HG03039 (cell line): ENCODE measurements around the gene CTSE.

Experiments
- ATAC-seq: cut with Tn5 transposase; IDR thresholded peaks from one replicate; pipeline ENCODE4 v1.9.1; 2021; ENCODE audit warnings: mild to moderate bottlenecking, moderate library complexity; ENCODE audit not compliant: unreplicated experiment

The CTSE gene

DNA sequence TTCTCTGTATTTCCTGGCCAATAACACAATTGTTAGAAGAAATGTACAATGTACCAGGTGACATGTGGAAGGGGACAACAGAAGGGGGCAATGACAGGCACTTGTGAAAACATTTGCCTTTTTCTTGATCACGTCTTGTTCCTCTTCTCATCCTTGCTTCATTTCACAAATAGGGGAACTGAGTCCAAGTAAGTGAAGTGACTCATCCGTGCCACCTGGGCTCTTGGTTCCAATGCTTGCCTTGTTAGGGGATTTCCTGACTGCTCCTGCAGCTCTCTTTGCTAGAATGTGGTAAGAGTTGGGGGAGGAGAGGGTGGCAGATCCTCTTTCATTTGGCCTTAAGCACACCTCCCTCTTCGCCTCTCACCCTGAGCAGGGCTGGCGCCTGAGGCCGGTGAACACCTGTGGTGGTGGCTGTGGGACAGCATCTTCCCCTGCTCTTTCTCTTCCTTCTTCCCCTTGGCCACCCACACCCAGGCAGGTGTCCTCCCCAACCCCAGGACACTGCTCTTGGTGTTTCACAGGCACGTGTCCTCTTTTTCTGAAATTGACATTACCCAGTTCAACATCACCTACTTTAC lies 27.1 kb upstream of the CTSE start:
- peak; percentile 75 for ATAC-seq

DNA sequence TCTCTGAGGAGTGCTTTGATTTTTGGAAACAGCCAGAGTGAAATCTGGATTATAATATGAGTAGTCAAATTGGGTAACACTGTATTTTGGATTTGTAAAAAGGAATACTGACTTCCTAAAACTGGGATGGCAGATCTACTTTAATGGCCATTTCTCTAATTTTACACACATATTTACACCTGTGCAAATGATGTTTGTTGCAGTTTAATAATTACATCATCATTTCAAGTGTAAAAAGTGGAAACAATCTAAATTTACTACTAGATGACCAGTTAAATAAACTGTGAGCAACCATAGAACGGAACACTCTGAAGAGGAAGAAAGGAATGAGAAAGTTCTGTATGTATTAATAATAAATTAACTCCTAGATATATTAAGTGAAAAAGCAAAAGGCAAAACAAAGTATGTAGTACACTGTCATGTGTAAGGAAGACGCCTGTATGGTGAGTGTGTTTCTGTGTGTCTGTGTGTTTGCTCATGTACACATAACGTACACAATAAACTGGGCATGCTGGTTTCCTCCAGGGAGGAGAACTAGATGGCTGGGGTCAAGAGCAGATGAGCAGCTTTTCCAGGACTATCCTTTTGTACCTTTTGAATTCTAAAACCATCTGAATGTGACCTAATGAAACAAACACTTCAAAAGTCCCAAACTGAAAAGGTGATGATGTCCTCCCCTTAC lies 26.4 kb upstream of the CTSE start:
- no peak for ATAC-seq

DNA sequence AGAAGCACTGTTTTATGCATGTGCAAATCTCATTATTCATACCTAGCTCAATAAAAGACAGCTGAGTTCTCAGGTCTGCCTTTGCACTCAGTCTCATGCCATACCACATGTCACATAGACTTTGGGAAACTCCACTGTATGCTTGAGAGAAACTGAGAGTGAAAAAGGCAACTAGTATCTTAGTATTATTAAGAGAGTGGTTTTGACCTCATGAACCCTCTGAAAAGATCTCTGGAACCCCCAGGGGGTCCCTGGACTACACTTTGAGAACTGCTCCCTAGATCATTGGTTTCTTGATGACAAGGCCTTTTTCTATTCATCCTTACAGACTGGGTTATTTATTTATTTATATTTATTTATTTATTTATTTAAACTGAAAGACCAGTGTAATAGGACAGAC lies 25.6 kb upstream of the CTSE start:
- peak; percentile 42 for ATAC-seq

DNA sequence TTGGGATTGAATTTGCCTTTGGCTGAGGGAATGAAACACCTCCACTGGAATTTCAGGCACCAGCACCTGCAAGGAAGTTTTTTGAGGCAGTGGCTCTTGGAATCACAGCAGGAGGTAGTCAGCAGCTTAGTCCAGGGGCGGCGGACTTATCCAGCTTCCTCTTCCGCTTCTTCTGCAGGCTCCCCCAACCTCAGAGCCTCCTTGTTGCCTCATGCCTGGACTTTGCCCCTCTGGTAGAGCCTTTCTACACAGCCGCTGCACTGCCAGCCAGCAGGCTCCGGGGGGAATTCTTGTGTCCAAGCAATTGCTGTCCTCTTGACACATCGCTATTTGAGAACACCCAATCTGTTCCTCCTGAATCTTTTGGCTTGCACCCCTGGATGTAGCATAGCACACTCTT lies 24.9 kb upstream of the CTSE start:
- no peak for ATAC-seq

DNA sequence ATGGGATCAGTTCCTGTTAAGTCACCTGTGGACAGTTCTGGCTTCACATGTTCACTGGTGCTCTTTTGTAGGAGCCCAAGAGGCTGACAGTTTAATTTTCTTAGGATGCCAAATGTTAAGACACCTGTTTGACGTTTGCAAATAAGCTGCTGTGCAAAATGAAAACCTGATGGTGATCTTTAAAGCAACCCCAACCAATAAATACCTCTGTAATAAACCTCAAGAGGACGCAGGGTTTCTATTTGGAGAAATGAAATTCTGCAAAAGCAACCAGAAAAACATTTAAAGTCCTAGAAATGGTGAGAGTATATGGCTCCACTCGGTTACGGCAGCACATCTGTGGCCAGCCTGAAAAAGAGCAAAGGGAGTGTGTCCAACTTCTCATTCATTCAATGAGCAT lies 23.6 kb upstream of the CTSE start:
- ATAC-seq: no peak

DNA sequence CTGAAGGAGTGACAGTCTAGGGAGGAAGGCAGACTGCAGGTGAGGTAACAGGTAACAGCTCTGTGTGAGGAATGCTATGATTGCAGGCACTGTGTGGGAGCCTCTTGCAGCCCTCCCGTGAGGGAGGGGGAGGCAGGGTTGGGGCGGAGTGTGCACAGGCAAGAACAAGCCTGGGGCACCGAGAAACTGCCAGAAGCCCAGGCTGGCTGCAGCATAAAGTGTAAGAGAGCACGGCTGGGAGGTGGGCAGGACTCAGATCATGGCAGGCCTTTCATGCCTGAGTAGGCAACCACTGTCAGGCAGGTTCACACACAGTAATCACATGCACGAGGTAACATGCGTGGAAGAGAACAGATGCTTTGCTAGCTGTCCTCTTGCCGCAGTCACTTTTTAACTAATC lies 17.9 kb upstream of the CTSE start:
- no peak for ATAC-seq

DNA sequence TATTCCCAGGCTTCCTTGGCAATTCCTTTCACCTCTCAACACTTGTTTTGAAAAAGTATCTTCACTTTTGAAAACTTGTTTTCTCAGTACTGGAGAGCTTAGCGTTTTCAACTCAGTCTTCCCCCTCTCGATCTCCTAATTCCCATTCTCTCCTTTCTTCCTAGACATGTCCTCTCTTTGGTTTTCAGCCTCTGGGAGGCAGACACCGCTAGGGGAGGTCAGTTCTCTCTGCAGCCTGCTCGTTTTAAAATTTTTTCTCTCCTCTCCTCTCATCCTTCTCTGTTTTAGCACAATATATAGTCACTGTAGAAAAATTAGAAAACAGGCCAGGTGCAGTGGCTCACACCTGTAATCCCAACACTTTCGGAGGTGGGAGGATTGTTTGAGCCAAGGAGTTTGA lies 16.6 kb upstream of the CTSE start:
- no peak for ATAC-seq

DNA sequence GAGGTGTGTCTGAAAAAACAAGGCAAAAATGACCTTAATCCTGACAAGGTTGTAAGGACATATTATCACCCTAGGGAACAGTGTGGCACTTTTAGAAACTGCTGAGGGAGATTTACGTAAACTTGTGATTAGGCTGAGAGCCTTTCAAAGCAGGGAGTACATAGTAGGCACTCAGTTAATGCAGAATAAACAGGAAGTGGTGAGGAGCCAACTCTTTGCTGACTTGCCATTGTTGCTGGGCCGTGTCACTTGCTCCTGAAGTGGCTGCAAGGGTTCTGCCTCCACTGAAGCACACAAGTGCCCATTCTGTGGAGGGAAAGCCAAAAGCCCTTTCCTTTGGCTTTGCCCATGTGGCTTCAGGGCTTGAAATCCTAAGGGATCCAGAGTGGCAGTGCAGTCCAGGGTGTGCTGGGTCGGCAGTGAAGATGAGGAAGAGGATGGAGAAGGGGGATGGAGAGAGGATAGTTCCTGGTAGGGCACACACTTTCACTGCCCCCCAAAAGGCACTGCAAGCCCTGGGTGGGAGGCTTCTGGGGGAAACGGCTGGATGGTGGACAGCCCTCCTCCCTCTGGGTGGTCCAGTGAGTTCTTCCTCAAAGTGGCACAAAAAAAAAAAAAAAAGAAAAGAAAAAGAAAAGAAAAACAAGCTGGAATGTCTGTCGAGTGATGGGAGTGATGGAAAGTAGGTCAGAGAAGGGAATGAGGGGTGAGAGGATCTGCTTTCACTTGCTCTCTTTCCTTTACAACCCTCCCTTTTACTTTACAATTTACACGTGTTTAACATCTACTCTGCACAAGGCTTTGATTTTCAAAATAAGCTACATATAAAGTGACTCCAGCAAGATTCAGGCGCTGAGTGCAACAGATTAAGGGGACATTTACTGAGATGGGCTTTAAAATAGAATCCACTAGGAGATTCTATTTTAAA lies 15.6 kb upstream of the CTSE start:
- no peak for ATAC-seq

DNA sequence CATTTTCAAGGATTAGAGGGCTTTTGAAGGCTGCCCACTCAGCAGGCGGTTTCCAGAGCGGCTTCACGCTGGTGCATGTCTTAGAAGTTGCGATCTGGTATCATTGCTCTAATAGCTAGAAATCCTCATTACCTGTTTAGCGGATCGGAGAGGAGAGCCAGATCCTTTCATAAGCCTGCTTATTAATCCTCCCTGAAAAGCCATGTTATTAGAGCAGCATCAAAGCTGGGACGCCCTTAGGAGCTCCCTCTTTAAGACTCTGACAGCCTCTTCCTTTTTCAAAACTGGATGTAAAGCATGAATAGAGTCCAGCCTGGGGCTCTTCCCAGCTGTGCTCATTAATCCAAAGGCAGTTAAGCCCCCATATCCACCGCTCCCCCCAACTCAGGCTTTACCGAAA lies 13.9 kb upstream of the CTSE start:
- ATAC-seq: no peak

DNA sequence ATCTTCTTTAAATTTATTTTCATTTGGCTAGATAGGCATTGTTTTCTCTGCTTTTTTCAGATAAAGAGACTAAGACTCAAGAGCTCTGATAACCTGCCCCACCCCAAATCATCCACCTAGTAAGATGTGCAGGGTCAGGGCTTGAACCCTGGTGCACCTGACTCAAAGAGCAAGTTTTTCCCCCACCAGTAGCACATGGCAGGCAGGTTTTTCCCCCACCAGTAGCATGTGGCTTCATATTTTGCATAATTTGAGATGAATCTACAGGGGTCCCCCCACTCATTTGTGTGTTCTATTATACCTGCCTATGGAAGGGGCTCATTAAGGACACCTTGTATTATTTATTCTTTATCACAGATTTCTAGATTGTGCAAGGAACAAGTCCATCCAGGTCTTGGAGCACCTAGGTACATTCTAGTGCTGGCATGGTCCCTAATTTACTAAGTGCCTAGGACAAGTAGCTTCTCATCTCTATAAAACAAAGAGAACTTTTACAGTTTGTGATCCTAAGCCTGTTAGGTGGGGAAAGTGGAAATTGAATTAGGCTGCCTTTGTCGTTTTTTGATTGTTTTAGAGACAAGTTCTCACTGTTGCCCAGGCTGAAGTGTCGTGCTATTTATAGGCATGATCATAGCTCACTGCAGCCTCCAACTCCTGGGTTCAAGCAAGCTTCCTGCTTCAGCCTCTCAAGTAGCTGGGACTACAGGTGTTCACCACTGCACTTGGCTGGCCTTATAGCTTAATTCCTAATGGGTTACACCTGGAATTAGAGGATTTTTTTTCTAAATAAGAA lies 13.2 kb upstream of the CTSE start:
- no peak for ATAC-seq

DNA sequence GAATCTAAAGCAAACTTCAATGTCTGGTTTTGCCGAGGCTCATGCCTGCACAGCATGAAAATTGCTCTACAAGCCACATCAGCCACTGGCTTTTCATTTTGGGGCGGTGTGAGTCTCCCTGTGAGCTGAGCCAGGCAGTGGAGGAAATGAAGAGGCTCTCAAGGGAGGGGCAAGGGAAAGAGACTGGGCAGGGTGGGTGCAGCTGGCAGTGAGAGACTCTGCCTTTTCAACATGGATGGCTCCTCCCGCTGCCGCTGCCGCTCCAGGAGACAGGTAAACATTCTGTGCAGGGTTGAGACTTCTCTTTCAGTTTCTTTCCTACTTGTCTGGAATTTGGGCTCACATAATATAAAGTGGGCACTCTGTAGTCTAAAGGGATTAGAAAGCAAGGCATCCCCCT lies 11.3 kb upstream of the CTSE start:
- no peak for ATAC-seq

DNA sequence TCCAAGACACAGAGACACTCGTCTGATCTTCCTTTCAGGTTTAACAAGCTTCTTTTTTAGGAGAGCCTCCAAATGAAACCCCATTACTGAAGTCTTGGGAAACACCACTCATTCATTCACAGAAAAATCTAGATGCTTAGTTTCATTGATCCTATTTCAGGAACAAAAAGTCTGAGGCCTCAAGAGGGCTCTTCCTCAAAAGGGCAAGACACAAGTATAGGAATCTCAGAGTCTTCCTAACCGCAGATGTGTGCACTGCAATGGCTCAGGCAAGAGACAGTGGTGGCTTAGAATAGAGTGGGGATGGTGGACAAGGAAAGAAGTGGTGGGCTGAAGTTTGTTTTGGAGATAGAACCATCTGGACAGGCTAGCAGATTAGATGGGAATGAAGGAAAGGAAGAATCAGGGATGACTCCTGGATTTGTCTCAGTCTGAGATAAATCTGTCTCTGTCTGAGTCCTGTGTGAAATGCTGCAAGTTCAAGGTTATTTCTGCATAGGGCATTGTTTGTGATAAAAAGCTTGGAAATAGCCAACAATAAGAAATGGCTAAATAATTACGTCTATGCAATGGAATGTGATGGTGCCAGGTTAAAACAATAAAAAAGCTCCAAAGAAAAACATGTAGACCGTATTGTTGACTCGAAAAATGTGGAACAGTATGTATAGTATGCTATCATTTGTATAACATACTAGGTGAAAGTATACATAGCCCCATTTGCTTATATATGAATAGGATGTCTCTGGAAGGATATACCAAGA lies 8.9 kb upstream of the CTSE start:
- no peak for ATAC-seq

DNA sequence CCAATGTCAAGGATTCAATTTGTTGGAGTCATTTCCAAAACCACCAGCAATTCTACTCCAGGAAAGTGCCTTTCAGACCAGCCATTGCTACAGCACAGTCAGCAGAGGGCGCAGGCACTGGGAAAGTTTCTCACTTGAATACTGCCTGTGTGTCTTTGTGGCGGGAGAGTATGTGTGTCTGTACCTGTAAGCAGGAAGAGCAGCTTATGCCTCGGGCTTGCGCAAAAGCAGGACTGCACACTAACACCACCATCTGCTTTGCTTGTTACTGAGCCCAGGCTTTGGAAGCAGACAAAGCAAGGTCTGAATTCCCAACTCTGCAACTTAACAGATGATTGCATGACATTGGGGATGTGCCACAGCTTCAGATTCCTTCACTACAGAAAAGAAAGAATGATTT lies 7.0 kb upstream of the CTSE start:
- peak; percentile 68 for ATAC-seq

DNA sequence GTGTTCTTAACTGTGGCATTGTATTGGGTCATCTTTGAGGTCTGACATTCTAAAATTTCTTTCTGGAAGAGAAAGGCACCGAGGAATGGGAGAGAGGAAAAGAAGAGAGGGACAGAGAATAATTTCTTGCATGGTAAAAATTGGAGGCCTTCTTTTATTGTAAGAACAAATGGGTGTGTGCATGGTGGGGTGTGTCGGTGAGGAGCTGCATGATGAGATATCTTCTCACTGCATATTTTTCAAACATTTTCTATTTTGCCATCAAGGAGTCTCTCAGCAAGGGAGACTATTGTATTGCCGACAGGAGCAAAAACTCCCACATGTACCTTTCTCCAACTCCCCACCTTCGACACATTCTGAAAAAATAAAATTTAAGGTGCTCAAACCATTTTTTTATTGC lies 6.5 kb upstream of the CTSE start:
- ATAC-seq: no peak

DNA sequence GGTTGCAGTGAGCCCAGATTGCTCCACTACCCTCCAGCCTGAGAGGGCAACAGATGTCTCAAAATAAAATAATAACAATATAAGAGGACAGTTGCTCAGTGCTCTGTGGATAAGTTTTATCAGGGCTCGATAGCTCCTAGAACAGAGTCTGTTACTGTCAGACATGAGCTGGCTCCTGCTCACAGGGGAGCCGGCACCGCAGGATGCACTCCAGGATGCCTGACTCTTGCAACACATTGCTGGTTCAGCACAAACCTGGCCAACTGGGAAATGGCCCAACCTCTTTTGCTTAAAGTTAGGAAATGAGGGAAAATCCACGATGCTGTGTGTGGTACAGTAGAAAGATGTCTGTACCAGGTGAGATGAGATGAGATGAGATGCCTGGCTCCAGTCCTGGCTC lies 5.8 kb upstream of the CTSE start:
- no peak for ATAC-seq

DNA sequence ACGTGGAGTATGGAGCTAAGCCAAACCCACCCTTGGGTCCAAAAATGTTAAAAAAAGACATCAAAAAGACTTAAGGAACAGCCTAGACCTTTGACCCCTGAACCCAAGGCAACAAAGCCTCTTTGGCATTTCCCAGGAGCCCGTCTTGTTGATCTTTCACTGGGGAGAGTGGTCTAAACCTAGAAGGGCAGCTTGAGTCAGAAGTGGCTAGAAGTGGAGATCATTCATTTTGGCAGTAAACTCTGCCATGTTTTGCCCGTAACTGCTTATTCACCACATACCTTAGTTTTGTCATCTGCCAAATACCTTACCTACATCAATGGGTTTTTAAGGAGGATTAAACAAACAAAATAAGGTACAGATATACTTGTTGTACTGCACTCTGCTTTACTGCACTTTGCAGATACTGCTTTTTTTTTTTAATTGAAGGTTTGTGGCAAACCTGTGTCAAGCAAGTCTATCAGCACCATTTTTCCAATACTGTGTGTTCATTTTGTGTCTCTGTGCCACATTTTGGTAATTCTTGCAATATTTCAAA lies 1.7 kb upstream of the CTSE start:
- no peak for ATAC-seq

DNA sequence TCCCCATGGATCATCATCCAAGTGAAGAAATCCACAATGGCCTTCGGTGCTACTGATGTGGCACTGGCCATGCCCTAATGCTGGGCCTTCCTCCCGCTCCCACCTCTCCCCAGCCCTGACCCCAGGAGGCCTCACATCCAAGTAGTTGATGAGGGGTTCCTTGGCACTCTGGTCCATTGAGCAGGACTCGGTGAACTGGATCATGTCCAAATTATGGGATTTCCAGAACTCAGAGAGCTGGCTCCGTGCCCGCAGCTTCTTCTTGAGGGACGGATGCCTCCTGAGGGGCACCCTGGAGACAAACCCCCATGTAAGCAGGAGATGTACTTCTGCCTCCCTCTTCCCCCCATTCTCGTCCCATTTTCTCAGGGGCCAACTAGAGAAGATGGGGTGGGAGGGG lies 929 bp downstream of the CTSE start:
- no peak for ATAC-seq

DNA sequence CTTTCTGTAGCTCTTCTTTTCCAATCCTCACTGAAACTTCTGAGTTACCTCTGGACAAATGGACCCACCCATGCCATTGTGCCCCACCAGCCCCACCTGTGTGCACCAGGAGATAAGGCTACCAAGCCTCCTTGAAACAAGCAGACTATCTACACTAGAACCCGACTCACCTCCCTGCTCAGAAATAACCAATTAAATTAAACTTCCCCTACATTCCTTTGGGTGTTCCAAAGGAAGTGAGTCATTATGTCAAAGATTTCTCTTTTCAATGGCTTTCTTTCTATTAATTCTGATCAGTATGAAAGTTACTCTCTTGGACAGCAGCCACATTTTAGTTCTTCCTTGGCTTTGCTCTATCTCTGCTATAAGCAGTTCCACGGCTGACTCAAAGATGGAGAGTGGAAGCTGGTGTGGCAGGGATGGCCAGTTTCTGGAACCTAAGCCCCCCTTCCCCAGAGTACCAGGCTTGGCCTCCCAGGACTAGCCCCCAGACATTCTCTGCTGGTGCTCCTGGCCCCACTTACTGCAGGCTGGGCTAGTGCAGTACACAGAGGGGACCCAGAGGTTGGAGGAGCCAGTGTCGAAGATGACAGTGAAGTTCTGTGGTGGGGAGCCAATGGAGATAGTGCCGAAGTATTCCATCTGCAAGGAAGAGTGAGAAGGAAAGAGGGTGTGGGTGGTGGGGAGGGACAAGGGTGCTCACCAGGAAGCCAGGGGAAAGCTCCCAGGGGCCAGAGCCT lies 1.9 kb downstream of the CTSE start:
- ATAC-seq: no peak

DNA sequence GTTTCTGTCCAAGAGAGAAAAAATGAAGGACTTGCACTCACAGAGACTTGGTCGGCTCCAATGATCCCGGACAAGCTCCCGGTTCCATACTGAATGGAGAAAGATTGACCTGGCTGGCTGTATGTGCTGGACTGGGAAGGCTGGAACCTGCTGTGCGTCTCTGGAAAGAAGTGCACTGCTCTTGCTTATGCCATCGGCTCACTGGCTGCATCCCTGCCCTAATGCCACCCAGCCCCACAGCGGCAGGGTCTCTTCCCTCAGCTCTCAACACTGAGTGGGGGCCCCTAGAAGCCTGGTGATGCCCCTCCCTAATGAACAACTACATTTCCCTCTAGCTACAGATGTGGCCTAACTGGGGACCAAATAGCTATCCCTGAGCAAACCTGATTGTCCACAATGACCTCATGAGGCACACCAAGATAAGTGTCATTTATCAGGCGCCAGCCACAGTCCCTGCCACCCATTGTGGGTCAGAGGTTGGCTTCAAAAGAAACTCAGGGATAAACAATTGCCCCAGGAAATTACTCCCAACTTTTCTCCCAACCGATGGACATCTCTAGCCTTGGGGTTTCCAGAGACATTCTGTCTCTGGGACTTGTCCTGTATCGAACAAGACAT lies 2.6 kb downstream of the CTSE start:
- ATAC-seq: no peak
